HG03060 (cell line): ENCODE measurements around the gene MDK.

Source experiments
- ATAC-seq: cut with Tn5 transposase; IDR thresholded peaks from one replicate; pipeline ENCODE4 v1.9.1; 2021; ENCODE audit warnings: low read depth, moderate number of reproducible peaks; ENCODE audit not compliant: unreplicated experiment

MDK gene

DNA sequence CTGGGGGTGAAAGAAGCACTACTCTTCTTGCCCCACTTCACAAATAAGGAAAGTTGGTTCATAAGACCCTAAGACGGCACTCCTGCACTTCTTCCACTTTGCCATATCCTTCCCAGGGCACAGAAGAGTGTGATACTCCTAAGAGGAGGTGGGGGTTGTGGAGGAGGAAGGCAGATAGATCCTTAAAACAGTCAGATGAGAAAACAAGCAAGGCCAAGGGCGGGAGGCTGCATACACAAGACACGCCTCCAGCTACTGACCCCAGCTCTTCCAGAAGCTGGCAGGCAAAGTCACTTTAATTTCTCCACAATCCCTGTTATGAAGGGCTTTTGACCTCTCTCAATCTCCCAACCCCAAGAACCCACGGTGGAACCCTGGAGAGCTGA is 11.8 kb downstream of the MDK start:
- no peak for ATAC-seq

DNA sequence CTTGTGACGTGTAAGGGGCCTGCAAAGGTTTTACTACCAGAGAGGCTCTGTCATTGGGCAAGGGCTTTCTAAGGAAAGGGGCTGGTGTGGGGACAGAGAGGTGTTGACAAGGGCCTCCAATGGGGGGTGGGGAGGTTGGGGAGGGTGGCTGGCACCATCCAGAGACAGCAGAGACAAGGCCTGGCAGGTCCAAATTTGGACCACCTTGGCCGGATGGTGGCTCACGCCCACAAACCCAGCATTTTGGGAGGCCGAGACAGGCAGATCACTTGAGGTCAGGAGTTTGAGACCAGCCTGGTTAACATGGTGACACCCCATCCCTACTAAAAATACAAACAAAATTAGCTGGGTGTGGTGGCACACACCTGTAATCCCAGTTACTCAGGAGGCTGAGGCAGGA is 12.3 kb downstream of the MDK start:
- no peak for ATAC-seq

DNA sequence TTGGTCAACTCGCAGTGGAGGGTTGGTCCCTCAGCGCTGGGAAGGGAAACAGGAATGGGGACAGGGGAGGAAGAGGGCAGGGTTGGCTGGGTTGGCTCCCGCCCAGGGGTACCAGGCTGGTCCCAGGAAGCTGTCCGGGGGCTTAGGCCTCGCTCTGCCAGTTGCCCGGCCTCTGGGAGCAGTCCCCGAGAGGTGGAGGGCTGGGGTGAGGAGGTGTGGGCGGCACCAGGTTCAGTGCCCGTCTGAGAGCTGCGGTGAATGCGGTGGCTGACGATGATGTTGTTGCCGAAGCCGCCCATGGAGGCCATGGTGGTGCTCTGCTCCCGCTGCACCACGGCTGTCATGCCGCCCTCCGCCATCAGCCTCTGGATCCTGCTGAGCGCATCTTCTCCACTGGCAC is 16.1 kb downstream of the MDK start:
- ATAC-seq: no peak

DNA sequence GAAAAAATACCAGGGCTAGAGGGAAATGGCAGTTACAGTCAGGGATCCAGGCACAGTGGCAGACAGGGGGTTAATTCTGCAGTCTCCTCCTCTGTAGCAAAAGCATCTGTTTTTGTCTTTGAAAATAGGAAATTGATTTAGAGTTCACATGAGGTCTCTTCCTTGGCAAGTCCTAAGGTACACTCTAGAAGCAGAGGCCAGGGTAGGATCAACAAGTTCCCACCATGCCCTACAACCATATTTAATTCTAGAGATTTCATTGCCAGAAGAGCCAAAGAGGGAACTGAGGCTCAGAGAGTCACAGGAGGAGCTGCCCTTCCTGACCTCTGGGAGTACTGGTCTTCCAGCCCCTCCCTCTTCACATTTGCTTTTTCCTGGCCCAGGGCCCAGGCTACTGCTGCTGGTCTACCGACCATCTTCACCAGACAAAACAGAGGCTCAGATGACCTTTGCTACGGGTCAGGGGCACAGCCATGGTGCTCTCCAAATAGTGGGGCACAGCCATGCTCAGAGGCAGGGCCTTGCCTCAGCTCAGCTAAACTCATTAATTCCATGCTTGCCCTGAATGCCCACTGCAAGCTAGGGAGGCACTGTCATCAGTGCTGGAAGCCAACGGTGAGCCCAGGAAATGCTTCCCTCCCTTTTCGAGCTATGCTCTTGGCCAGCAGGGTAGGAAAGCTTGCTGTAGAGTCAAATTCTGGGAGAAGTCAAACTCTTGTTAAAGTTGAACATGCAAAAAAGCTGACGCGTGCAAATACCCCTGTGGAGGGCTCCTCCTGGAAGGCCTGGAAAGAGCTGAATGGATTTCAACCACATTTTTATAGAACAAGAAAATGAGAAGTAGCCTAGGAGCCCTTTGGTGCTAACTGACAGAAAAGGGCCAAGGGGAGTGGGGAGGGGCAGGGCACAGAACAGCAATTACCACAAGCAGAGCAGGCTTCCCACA is 21.8 kb downstream of the MDK start:
- no peak for ATAC-seq

DNA sequence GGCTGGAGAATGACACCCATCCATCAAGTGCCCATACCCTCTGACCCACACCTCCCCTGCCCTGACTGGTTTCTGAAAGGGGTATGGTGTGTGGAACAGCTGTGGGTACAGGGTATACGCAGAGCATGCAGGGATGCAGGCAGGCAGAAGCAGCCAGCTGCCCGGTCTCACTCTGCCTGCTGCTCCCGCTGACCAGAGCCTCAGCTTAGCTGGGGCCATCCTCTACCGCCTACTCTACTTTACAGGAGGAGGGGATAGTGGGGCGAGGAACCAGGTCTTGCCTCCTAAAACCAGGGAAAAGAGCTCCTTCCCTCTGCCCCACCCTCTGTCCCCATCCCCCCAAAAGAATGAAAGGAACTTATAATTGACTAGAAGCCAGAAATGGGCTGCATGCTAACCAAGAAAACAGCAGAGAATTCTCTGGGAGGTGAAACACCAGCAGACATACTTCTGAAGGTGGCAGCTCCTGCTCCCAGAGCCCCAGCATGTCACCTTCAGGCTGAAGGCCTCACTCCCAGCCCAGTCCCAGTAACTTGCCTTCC is 23.1 kb downstream of the MDK start:
- ATAC-seq: no peak

DNA sequence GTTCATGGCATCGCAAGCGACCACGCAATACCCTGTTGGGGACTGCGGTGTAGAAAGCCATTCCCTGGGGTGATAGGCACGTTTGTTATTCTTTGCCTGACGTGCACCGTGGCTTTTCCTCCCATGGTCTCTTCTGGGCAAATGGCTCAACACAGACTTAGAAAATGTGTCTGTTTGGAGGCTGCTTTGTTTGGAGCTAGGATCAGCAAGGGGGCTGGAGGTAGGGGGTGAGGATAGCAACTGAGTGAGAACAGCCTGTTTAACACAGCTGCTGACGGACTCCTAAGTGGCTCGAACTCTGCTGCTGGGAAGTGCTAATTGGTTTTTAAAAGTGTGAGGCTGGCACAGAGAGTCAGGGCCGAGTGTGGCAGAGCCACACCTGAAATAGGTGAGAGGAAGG is 26.2 kb downstream of the MDK start:
- ATAC-seq: no peak

DNA sequence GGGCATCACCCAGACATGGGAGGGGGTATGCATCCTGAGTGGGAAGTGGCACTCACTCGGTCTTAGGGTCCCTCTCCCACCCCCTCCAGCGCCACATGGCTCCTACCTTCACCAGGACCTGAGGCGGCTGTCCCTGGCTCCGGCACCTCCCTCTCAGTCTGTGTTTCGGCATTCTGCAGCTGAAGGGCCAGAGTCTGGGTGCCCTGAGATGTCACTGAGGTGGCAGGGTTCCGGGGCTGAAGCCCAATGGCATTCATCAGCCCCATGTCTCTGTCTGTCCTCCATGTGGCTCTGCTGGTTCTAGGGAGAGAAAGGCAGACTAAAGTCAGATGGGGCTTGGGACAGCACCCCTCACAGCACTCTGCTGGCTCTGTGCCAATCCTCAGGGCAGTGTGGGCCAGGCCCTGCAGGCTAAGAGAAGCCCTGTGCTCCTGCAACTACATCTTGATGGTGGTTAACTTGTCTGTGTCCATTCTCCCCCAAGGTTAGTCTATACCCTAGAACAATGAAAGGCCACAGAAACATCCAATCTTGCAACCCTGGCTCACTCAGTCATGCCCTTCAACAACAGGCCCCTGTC is 27.0 kb downstream of the MDK start:
- ATAC-seq: no peak

DNA sequence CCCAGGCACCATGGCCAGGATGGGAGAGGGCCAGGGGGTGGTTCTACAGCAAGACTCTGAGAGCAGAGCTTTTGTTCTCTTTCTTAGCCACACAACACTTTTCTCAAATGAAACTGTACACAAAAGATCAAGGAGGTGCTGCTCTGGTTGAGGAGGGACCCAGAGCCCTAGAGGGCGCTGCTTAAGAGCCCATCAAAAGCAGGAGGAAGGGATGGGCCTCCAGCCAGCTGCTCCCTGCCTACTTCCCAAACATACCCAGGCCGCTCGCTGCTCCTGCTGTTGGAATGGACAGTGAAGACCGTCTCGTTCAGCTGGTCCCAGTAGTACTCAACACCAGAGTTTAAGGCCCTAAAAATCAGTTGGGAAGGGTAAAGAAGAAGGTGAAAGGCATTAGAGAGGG is 28.6 kb downstream of the MDK start:
- no peak for ATAC-seq

DNA sequence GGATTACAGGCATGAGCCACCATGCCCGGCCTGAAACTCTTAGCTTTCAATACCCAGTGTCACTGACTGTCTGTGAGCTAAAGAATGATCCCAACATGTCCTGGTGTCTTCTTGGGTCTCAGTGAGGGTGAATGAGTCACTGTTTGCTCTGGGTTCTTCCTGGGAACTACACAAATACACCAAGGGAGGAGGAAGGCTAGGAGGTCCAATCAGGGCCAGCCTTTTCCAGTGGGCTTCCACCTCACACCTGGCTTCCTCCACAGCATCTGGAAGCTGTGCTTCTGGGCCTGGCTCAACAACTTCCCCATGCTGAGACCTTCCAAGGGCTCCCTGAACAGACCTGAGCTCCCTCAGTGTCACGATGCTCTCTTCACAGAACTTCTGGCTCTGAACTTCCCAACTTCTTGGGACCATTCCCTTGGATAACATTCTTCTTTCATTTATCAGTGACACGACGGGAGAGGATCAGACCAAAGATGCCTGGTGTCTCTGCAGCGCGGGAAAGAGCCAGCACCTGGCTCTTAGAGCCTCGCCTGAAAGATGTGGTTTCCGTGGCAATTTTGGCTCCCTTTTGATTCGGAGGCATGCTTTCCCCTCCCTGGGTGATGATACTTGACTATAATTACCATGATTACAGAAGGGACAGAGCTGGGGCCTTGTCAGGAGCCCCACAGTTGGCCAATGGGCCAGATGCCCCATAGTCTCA is 32.4 kb downstream of the MDK start:
- no peak for ATAC-seq

DNA sequence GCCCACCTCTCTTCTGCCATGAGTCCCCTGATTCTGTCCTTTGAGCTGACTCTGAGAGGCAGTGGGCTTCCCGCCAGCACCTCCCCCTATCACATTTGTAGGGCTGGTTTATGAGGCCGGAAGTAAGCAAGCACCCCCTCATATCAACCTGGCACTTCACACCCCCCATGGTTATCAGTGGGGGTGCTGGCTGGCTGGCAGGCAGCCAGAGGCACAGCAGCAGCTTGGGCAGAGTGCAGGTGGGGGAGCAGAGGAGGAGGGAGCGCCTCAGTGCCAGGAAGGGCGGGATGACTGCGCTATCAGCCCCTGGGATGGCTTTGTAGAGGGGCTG is 33.0 kb downstream of the MDK start:
- ATAC-seq: no peak

DNA sequence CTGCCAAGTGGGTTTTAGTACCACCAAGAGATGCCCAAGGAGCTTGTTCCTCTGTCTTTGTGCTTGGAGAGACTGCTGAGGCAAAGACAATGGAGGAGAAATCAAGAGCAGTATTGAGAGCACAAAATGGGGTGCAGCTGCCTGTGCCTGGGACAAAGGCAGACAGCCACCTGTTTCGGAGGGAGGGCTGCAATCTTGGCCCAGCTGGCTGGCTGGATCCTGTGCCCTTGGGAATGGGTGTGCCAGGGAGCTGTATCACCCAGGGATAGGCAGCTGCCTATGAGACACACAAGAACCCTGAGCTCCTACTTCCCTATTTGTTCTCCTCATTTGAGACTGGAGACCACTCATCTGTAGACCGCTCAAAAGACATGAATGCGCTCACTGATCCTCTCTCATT is 33.4 kb downstream of the MDK start:
- ATAC-seq: no peak

DNA sequence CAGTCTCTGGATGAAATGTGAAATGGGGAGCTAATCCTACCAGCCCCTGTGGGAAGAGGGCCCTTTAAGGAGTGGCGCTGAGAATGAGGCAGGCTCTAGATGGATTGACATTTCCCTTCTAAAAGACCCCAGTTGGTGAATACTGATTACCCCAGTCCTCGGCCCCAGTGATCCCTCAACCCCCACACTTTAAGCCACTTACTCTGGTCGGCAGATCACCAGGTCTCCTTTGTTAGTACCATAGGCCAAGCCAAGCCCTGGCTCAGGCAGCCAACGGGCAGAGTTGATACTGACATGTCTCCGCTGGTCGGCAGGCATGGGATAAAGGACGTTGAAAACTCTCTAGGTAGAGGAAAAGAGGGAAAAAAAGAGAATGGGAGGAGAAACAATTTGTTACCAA is 36.2 kb downstream of the MDK start:
- ATAC-seq: no peak

DNA sequence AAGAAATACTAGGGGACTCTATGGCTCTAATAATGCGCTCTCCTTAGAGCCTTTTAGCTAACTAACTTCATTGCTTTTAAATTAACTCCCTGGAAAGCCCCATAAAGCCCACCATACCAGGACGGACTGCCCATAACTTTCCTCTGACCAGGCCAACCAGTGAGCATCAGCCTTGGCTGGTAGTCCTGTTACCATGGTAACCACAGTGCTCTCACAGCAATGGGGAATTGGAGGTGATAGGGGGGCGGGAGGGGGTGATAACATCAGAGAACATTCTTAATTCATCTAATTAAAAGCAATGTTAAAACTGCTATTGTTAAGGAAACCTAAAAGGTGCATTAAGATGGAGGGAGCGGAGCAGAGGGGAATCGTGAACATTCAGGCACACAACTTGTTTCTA is 37.3 kb downstream of the MDK start:
- ATAC-seq: no peak

DNA sequence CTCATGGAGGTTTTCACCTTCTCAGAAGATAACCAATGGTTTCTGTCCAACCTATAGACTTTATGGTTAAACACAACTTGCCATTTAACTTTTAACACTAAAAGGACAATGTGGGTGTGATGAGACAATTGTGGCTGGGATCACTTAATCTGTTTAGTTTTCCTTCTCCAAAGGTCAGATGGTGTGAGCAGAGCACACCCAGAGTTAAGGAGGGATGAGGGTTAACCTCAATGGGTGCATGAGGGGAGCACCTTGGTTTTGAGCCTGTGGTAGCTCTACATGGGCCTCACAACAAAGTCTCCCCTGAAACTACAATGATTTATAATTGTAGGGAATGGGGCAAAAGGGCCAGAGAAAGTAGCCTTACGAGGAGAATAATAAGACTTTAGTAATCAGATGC is 39.0 kb downstream of the MDK start:
- ATAC-seq: no peak

DNA sequence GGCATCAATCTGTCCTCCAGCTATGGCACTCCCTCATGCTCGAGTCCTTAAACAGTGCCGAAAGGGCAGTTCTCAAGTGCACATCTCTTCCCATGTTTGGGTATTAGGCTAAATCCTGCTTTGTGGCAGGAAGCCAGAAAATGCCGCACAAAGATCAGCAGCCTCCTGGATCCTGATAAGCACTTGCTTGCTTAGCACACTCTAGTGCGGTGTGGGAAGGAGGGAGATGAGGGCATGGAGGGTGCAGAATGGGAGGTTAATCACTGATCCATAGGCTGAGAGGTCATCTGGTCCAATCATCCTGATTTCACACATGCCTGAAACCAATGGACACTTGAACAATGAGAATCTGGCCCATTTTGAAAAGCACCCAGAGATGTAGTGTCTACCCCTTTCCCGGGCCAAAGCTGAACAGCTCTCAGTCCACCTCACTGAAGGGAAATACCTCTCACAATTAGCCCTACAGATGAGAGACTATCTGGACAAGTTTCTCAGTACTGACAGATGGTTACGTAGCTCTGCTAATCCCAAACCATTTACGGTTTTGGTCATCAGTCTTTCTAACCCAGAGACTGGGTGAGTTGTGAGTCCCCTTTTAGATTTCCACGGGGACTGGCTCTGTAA is 39.9 kb downstream of the MDK start:
- no peak for ATAC-seq

DNA sequence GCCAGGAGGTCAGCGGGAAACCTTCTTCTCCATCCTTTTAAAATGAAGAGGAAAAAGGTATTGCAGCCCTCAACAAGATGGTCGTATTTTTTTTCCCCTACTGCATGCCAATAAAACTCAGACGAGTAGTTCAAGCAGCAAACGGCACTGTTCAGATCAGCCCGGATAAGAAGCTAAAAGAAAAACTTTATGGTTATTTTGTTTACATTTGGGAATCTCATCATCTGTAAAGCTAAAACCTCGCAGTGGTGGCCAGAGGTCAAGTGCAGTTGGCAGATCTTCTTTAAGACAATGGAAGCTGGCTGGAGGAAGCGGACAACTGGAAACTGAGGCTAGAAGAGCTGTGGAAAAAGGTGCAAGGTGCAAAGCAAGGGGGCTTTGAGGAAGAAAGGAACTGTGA is 41.1 kb downstream of the MDK start:
- no peak for ATAC-seq

DNA sequence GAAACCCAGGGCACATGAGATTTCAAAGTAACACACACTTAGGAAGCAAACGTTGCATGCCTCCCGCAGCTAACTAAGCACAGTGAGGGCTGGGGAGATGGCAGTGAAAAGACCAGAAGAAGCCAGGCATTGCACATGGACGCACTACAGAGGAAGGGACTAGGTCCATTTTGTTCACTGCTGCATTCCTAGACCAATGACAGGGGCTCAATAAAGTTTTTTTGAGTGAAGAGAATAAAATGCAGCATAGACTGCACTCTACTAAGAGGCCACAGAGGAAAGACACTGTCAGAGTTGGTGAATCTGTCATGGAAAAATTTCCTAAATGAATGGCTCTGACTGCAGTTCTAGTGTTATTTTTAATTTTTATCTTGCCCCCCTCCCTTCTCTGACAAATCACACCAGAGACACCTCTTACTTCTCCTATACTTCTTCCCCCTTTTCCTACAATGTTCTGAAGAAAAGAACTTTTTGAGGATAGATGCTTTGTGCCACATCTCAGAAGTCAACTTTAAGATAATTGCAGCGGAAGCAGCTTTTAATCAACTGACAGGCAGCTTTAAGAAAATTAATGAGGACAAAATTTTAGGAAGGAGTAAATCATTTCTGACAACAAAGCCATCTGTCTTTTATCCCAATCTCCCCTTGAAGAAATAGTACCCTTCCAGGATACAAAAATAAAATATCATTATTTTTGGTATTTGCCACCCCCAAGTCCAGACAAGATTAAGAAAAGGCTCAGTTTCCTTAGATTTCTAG is 44.9 kb downstream of the MDK start:
- no peak for ATAC-seq

DNA sequence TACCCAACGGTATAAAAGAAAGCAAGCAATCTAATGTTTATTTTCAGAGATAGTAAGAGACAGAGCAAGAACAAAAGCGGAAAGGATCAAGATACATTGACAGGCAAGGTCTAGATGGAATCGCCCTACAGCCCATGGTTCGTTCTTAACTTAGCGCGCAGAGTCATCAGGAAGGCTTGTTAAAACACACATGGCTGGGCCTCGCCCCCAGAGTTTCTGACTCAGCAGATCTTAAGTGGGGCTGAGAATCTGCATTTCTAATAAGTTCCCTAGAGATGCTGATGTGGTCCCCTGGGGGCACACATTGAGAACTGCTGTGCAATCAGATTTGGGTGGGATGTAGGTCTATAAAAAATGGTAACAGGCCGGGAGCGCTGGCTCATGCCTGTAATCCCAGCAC is 45.9 kb downstream of the MDK start:
- ATAC-seq: no peak

DNA sequence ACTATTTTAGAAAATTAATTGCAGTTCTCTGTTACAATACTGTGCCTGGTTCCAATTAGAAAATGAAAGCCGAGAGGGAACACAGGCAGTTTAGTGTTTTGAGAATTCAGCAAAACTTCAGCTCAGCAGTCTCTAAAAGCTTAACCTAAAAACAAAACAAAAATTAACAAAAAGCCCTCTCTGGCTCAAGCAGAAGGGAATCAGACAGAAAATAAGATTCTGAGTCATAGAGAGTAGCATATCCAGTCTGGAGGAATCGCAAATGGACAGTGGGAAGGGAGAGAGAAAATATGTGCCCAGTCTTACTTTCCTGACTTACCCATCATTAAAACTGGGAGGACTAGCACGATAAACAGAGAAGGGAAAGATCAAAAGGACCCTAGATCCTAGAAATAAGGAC is 48.2 kb downstream of the MDK start:
- ATAC-seq: no peak

DNA sequence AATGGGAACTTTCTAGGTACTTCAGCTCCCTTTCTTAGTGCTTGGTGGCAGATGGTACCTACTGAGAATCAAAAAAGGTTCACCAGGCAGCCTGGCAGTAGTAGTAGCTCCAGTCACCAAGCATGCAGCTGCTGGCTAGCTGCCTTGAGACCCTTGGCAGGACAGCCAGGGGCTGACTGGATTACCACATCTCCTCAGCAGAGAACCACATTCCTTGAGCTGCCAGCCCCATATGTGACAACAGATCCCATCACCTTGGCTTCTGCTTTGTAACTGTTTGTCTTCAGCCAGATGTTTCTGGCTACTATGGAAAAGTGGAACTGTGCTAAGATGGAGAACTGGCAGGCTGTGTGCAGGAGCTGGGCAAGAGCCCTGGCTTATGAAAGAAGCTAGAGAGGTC is 49.7 kb downstream of the MDK start:
- ATAC-seq: no peak
